Measurements from ENCODE around the gene RNASEH2C. TPM values are rescaled to one million over a fixed set of nuclear protein-coding genes. Genes with fewer than 3 reads are reported as not detected.
"Not testable (repeated sequence)": the region's sequence is repeated elsewhere in the genome, so short reads cannot be mapped to it uniquely, and the experiment has no call there.

Gene RNASEH2C
- total RNA-seq, 1 donor from 2014 or later: 99.2 TPM

- DNase-seq (ENCODE audit: low spot score): no peak
Observed at GRCh38 chr11:65716774-65717405, 3.7 kb downstream of the RNASEH2C start.

- DNase-seq (ENCODE audit: low spot score): no peak
Observed at GRCh38 chr11:65716302-65716701, 4.3 kb downstream of the RNASEH2C start.

GRCh38 chr11:65714433-65714832, 6.2 kb downstream of the RNASEH2C start:
- DNase-seq (ENCODE audit: low spot score): no peak

GRCh38 chr11:65713212-65713969, 7.2 kb downstream of the RNASEH2C start:
- no peak for DNase-seq (ENCODE audit: low spot score)

- DNase-seq (ENCODE audit: low spot score): no peak
Observed at GRCh38 chr11:65712633-65713076, 7.9 kb downstream of the RNASEH2C start.

- peak; percentile 99 for DNase-seq (ENCODE audit: low spot score)
Observed at GRCh38 chr11:65711785-65712632, 8.6 kb downstream of the RNASEH2C start, which contains the start of gene KAT5. Gene KAT5 (plus strand): TSS chr11:65712252. CDS start chr11:65712268, 16 bp downstream.

- DNase-seq (ENCODE audit: low spot score): no peak
Observed at GRCh38 chr11:65710421-65710820, 10.2 kb downstream of the RNASEH2C start.

GRCh38 chr11:65709661-65710060, 10.9 kb downstream of the RNASEH2C start:
- DNase-seq (ENCODE audit: low spot score): no peak

- DNase-seq (ENCODE audit: low spot score): no peak
Observed at GRCh38 chr11:65708451-65708850, 12.1 kb downstream of the RNASEH2C start.

GRCh38 chr11:65707002-65707401, 13.6 kb downstream of the RNASEH2C start:
- not testable (repeated sequence) for DNase-seq (ENCODE audit: low spot score)

- peak; percentile 73 for DNase-seq (ENCODE audit: low spot score)
Observed at GRCh38 chr11:65706303-65706763, 14.3 kb downstream of the RNASEH2C start.

- DNase-seq (ENCODE audit: low spot score): no peak
Observed at GRCh38 chr11:65703846-65704245, 16.8 kb downstream of the RNASEH2C start.

GRCh38 chr11:65701686-65702085, 18.9 kb downstream of the RNASEH2C start:
- DNase-seq (ENCODE audit: low spot score): no peak

- DNase-seq (ENCODE audit: low spot score): no peak
Observed at GRCh38 chr11:65700399-65700798, 20.2 kb downstream of the RNASEH2C start.

- no peak for DNase-seq (ENCODE audit: low spot score)
Observed at GRCh38 chr11:65699306-65699705, 21.3 kb downstream of the RNASEH2C start.

- DNase-seq (ENCODE audit: low spot score): no peak
Observed at GRCh38 chr11:65698205-65698604, 22.4 kb downstream of the RNASEH2C start.

GRCh38 chr11:65696802-65697552, 23.6 kb downstream of the RNASEH2C start:
- DNase-seq (ENCODE audit: low spot score): no peak

GRCh38 chr11:65695459-65696241, 24.9 kb downstream of the RNASEH2C start:
- DNase-seq (ENCODE audit: low spot score): peak; percentile 79

GRCh38 chr11:65692367-65692766, 28.2 kb downstream of the RNASEH2C start:
- DNase-seq (ENCODE audit: low spot score): peak; percentile 38

GRCh38 chr11:65691847-65692246, 28.8 kb downstream of the RNASEH2C start:
- DNase-seq (ENCODE audit: low spot score): not testable (repeated sequence)

Data from mucosa of gallbladder (tissue), 1 donor.